ENCODE results near the gene POC1A.
"Not testable (repeated sequence)": the region's sequence is repeated elsewhere in the genome, so short reads cannot be mapped to it uniquely, and the experiment has no call there.

The POC1A gene

GRCh38 chr3:52044869-52045619, 109.2 kb downstream of the POC1A start:
- DNase-seq (ENCODE audit: low read depth): no peak

DNA sequence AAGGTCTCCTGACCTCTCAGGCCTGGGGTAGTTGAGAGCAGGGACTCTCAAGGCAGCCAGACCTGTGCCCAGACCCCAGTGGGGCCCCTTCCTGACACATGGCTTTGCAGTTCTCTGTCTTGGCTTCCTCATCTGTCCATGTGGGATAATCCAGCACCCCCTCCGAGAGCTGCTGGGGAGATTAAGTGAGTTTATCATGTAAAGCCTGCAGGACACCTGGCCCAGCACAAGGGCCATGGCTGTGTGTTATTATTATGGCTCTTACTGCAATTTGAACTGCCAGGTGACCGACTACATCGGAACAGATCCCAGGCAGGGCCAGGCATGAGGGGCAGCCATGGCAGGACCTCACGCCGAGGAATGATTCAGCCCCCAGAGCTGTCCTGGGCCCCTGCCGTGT, 110.5 kb downstream of the POC1A start:
- DNase-seq (ENCODE audit: low read depth): no peak

- not testable (repeated sequence) for DNase-seq (ENCODE audit: low read depth)
Measured at GRCh38 chr3:52043039-52043438, 111.2 kb downstream of the POC1A start.

- DNase-seq (ENCODE audit: low read depth): no peak
Measured at GRCh38 chr3:52041118-52041731, 113.0 kb downstream of the POC1A start.

DNA sequence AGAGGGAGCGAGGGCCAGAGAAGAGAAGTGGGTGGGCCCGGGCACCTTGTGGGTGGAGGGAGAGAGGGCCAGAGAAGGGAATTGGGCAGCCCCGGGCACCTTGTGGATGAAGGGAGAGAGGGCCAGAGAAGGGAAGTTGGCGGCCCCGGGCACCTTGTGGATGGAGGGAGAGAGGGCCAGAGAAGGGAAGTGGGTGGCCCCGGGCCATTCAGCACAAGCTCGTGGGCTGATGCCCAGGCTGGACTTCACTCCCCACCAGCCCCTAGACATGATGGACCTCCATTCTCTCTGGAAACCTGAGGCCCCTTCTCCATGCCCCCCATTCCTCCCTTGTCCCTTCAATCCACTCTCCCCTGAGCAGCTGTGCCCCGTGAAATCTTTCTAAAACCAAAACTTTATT, 113.6 kb downstream of the POC1A start:
- DNase-seq (ENCODE audit: low read depth): no peak

GRCh38 chr3:52039846-52040245, 114.4 kb downstream of the POC1A start:
- DNase-seq (ENCODE audit: low read depth): no peak

DNA sequence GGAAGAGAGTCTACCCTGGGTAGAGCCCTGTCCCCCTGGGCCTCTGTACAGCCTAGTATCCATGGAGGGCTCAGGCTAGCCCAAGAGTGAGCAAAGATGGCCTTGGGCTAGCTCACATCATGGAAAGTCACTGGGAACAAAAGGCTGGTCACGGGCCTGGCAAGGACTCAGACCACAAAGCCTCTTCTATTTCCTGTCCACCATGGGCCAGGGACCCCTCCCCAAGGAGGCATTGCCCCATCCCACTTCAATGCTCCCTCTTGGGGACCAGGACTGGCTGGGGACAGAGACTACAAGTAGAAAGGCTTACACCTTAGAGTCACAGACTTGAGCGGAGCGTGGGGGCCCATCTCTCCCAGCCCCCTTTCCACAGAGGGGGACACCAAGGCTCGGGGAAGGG, 114.8 kb downstream of the POC1A start:
- no peak for DNase-seq (ENCODE audit: low read depth)

DNA sequence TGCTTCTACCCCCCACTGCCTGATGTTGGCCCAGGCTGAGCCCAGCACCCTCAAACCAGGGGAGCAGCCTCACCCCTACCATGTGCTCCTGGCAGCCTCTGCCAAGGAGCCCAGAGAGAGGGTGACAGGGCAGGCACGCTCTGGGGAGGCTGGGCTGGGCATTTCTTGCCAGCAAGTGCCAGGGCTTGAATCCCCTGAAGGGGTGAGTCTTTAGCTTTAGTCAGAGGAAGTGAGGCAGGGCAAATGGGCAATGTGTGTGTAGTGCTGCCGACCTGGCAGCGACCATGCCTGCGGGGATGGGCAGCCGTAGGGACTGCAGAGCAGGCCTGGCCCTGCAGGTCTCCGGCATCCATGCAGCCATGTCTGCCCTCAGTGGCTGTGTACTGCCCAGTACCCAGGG, 116.0 kb downstream of the POC1A start:
- DNase-seq (ENCODE audit: low read depth): no peak

GRCh38 chr3:52037291-52037690, 116.9 kb downstream of the POC1A start:
- DNase-seq (ENCODE audit: low read depth): no peak

- DNase-seq (ENCODE audit: low read depth): no peak
Measured at GRCh38 chr3:52036829-52037228, 117.4 kb downstream of the POC1A start.

DNA sequence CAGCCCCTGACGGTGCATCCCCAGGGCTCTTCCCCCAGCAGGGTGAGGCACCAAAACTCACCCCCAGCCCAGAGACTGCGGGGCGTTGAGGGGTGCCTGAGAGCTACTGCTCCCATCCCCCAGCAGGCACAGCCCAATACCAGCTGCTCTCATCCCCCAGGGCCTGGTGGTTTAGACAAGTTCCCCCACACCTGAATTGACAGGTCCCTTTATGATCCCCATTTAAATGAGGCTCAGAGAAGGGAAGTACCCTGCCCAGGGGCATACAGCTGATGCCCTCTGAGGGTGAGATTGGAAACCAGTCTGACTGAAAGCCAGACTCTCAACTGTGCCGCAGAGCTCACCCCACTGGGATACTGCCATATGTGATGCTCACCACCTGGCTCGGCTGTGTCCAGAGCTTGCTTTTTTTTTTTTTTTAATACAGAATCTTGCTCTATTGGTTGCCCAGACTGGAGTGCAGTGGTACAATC, 118.0 kb downstream of the POC1A start:
- no peak for DNase-seq (ENCODE audit: low read depth)

DNA sequence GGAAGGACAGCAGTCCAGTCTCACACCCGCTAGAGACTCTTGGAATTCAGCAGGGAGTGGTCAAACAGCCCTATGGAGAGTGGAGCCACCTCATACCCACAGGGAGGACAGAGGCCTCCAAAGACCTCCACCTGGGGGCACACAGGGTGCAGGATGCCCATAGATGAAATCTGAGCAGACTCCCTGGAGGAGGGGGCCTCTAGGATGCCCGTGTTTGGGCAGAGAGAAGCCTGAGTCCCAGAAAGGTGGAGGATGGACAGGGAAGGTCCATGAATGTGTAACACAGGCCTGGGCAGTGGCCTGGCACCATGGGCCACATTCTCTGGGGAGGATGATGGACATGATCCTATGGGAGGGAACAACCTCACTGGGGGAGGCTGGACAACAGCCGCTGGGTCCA, 119.6 kb downstream of the POC1A start:
- DNase-seq (ENCODE audit: low read depth): no peak

DNA sequence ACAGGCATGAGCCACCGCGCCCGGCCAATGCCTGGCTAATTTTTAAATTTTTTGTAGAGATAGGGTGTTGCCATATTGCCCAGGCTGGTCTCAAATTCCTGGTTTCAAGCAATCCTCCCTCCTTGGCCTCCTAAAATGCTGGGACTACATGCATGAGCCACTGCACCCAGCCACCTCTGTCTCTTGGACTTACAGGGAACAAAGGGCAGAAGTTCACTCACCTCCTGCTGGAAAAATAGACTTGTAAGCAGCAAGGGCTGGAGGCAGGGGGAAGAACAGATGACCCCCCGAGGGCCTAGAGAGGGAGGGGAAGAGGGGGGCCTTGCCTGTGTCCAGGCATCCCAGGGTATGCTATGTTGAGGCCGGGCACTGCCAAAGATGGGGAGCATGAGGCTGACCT, 120.0 kb downstream of the POC1A start:
- DNase-seq (ENCODE audit: low read depth): no peak

- not testable (repeated sequence) for DNase-seq (ENCODE audit: low read depth)
Measured at GRCh38 chr3:52033748-52034147, 120.5 kb downstream of the POC1A start.

DNA sequence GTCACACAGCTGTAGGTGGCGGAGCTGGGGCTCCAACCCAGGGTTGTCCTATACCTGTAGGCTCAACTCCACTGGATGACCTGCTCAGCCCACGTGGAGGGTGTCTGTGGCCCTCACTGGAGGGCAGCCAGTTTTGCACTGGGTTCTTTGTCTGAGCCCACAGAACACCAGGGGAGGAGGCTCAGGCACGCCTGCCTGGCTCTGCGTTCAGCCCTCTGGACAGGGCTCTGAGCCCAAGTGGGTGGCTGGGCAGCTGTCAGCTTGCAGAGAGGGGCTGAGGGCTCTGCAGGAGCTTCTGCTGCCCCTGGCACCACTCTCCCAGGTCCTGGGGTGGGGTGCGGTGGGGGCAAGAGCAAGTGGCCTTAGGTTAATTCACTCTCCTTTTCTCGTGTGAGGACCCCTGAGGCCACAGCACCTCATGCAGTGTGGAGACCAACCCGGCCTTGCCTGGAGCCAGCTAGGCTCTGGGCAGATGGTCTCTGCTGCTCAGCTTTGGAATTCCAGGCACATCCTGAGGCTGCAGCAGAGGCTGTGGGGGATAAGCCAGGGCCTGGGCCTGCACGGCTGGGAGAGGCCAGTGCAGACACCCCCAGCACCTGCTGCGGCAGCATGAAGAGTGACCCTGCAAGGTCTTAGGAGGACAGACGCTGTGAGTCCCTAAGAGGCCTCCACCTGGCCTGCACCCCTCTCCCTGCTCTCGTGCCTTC, 121.4 kb downstream of the POC1A start:
- no peak for DNase-seq (ENCODE audit: low read depth)

GRCh38 chr3:52031896-52032295, 122.3 kb downstream of the POC1A start:
- no peak for DNase-seq (ENCODE audit: low read depth)

GRCh38 chr3:52030714-52031310, 123.4 kb downstream of the POC1A start:
- DNase-seq (ENCODE audit: low read depth): no peak

DNA sequence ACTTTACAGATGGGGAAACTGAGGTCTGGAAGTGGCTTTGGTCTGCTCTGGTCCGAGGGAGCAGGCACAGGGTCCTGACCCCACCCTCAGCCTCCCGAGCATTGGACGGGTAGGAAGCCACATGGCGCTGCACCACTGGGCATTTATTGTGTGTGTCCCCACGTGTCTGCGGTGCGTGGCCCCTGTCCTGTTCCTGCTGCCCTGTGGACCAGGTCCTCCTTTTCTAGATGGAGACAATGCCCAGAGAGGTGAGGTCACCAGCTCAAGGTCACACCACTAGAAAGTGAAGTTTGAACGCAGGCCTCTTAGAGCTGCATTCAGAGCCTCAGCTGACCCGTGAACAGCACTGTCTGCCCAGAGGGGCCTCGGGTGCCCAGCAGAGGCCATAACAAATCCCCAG, 124.7 kb downstream of the POC1A start:
- no peak for DNase-seq (ENCODE audit: low read depth)

DNA sequence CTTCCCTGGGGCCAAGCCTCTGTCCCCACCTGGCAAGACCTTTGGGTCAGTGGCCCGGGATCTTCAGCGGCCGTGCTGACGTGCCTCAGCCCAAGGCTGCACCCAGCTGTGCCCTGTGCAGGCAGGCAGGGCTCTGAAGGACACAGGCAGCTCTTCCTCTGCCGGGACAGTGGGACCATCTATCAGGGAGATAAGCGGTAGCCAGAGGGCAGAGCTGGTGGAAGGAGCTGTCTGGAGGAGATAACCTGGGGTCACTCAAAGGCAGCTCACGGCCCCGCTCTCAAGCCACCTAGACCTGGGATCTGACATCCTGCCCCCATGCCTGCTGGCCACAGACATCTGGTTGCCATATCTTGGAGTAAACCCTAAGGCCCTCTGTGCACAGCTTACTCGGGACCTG, 125.2 kb downstream of the POC1A start:
- no peak for DNase-seq (ENCODE audit: low read depth)

DNA sequence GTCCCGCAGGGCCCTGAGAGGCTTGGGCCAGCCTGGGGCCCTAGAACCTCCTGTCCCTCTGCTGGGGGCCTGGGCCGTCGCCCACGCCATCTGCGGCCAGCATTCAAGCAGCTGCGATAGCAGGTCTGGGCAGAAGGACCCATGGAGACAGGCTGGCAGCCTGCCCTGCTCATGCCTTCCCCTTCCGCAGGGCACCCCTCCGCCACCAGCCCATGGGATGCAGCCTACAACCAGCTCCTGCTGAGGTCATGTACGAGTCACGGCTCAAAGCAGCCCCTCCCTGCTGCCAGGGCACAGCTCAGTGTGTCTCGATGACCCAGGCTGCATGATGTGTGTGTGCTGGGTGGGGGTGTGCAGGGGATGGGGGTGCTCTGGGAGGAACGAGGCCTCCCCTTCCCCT, 125.7 kb downstream of the POC1A start:
- DNase-seq (ENCODE audit: low read depth): no peak

- no peak for DNase-seq (ENCODE audit: low read depth)
Measured at GRCh38 chr3:52026041-52026440, 128.2 kb downstream of the POC1A start.

DNA sequence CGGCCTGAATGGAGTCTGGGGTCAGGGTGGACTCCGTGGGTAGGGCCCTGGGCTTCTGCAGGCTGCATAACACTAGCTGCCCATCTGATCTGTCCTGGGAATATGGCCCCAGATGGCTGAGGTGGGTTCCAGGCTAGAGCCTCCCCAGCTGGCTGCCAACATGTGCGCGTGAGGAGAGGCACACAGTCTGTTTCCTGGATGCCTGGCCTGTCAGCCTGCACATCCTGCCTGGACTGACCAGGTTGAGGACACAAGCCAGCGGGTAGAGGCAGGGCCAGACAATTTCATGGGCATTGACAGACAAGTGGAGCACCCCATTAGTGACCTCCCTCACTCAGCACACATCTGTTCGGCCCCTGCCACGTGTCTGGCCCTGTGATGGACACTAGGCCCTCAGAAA, 128.8 kb downstream of the POC1A start:
- DNase-seq (ENCODE audit: low read depth): no peak

All from activated T-cell treated with anti-CD3 and anti-CD28 coated beads for 1 hour (primary cell).